ENCODE results near the gene ST8SIA1. TPM values are rescaled to one million over a fixed set of nuclear protein-coding genes. Genes with fewer than 3 reads are reported as not detected.

Gene ST8SIA1
- total RNA-seq, 1 experiment from 2014 or later = not detected

DNA sequence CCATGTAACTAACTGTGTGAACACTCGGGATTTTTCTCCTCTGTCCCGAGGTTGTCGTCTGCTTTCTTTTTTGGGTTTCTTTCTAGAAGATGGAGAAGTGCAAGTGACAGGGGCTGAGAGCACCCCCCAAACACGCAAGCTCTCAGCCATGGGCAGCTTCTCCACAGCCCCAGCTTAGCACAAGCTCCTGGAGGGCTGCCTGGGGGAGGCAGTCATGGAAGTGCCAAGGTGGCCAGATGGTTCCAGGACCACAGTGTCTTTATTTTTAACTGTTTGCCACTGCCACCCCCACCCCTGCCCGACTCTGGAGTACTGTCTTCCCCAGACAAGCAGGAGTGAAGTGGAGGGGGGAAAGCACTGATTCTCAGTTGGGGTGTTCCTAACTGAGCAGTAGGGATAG lies 58.2 kb downstream of the ST8SIA1 start:
- H3K9ac ChIP-seq (ENCODE audit: low read length) = no peak overlapping the region
- no peak overlapping the region; the same call in 1 of the 2 replicates for H3K4me3 ChIP-seq (ENCODE audit: low read length)
- DNase-seq = no peak
- H3K27me3 ChIP-seq (ENCODE audit: low read length) = no peaks in the 10 kb centered on the region
- ChIA-PET POLR2A (ENCODE audit: unreplicated experiment) (interaction anchor here (0.6 kb wide), 2 partner anchors 42 to 632 kb away, joined by 5 to 7 read pairs; no protein-coding TSS in a partner anchor), CTCF (no interaction called here)
- H4K20me1 ChIP-seq (ENCODE audit: low read length) = no peaks in the 10 kb centered on the region
- H3K27ac ChIP-seq (ENCODE audit: low read length) = peak overlapping the region; percentile 64
- H3K9me3 ChIP-seq (ENCODE audit: low read length) = no peaks in the 10 kb centered on the region
- intact Hi-C loops (cut with micrococcal nuclease) = loop anchor here (10.0 kb wide), 1 partner anchor 138 kb away; no protein-coding TSS in a partner anchor
- H3K4me2 ChIP-seq (ENCODE audit: low read length) = peak overlapping the region; percentile 64; the same call in 1 of the 2 replicates
- no peaks in the 10 kb centered on the region for H3K36me3 ChIP-seq (ENCODE audit: low read depth, low read length)
- no peaks in the 10 kb centered on the region for H3K79me2 ChIP-seq (ENCODE audit: low read length)
- no TSS peak for BruUV-seq (replicated peaks)
- H2AFZ ChIP-seq (ENCODE audit: low read length) = no peak overlapping the region
- peaks cover 13% of the 10 kb centered on the region for H3K4me1 ChIP-seq (ENCODE audit: insufficient read depth, low read length)
- H3K9me2 ChIP-seq (replicated peaks; ENCODE audit: low read length) = no peaks in the 10 kb centered on the region
- ATAC-seq = no peak
- TF ChIP-seq EZH2 (IDR thresholded peaks at IDR 0.05; ENCODE audit: low read length, unreplicated experiment) (no peak), EZH2phosphoT487 (IDR thresholded peaks at IDR 0.05; ENCODE audit: borderline replicate concordance, low read length) (no peak)
- TF ChIP-seq, protein P1, sequence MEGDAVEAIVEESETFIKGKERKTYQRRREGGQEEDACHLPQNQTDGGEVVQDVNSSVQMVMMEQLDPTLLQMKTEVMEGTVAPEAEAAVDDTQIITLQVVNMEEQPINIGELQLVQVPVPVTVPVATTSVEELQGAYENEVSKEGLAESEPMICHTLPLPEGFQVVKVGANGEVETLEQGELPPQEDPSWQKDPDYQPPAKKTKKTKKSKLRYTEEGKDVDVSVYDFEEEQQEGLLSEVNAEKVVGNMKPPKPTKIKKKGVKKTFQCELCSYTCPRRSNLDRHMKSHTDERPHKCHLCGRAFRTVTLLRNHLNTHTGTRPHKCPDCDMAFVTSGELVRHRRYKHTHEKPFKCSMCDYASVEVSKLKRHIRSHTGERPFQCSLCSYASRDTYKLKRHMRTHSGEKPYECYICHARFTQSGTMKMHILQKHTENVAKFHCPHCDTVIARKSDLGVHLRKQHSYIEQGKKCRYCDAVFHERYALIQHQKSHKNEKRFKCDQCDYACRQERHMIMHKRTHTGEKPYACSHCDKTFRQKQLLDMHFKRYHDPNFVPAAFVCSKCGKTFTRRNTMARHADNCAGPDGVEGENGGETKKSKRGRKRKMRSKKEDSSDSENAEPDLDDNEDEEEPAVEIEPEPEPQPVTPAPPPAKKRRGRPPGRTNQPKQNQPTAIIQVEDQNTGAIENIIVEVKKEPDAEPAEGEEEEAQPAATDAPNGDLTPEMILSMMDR (conservative IDR thresholded peaks at IDR 0.05; ENCODE audit: low read depth, low read length) = no peak
- H3F3A ChIP-seq (ENCODE audit: low read length, unreplicated experiment) = no peaks in the 10 kb centered on the region

DNA sequence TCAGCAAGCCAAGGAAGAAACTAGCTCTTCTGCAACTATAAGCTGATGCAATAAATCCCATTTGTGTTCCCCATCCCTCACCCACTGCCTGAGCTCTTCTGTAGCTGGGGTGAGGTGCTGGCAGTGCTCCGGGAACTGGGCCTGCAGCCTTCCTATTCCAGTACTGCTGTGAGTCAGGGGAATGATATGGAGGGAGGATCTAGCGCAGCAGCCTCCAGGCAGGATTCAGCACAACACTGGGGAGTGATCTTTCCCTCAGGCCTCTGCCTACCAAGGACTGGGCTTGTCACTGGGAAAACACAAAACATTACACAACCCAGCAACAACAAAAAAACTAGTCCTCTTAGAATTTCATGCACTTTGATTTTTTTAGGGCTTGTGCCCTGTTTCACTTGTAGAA lies 58.7 kb downstream of the ST8SIA1 start:
- Histone ChIP-seq H4K20me1 (ENCODE audit: low read length) (no peaks in the 10 kb centered on the region), H3K27me3 (ENCODE audit: low read length) (no peaks in the 10 kb centered on the region), H3K27ac (ENCODE audit: low read length) (peak overlapping the region; percentile 64), H3K9ac (ENCODE audit: low read length) (no peak overlapping the region), H3K9me2 (replicated peaks; ENCODE audit: low read length) (no peaks in the 10 kb centered on the region), H3K4me3 (ENCODE audit: low read length) (no peak overlapping the region; the same call in 1 of the 2 replicates), H3K4me2 (ENCODE audit: low read length) (peak overlapping the region; percentile 64), H3F3A (ENCODE audit: low read length, unreplicated experiment) (no peaks in the 10 kb centered on the region), H3K4me1 (ENCODE audit: insufficient read depth, low read length) (peaks cover 13% of the 10 kb centered on the region), H3K9me3 (ENCODE audit: low read length) (no peaks in the 10 kb centered on the region), H2AFZ (ENCODE audit: low read length) (no peak overlapping the region), H3K79me2 (ENCODE audit: low read length) (no peaks in the 10 kb centered on the region), H3K36me3 (ENCODE audit: low read depth, low read length) (no peaks in the 10 kb centered on the region)
- BruUV-seq (replicated peaks) = no TSS peak
- intact Hi-C loops (cut with micrococcal nuclease) = loop anchor here (10.0 kb wide), 1 partner anchor 139 kb away; no protein-coding TSS in a partner anchor
- ATAC-seq = peak; percentile 100
- ChIA-PET POLR2A (ENCODE audit: unreplicated experiment) (interaction anchor here (0.6 kb wide), 2 partner anchors 42 to 632 kb away, joined by 5 to 7 read pairs; no protein-coding TSS in a partner anchor), CTCF (no interaction called here)
- peak; percentile 95 for DNase-seq
- TF ChIP-seq EZH2 (IDR thresholded peaks at IDR 0.05; ENCODE audit: low read length, unreplicated experiment) = no peak
- TF ChIP-seq, protein P1 (conservative IDR thresholded peaks at IDR 0.05; ENCODE audit: low read depth, low read length) = no peak
- no peak for TF ChIP-seq EZH2phosphoT487 (IDR thresholded peaks at IDR 0.05; ENCODE audit: borderline replicate concordance, low read length)

DNA sequence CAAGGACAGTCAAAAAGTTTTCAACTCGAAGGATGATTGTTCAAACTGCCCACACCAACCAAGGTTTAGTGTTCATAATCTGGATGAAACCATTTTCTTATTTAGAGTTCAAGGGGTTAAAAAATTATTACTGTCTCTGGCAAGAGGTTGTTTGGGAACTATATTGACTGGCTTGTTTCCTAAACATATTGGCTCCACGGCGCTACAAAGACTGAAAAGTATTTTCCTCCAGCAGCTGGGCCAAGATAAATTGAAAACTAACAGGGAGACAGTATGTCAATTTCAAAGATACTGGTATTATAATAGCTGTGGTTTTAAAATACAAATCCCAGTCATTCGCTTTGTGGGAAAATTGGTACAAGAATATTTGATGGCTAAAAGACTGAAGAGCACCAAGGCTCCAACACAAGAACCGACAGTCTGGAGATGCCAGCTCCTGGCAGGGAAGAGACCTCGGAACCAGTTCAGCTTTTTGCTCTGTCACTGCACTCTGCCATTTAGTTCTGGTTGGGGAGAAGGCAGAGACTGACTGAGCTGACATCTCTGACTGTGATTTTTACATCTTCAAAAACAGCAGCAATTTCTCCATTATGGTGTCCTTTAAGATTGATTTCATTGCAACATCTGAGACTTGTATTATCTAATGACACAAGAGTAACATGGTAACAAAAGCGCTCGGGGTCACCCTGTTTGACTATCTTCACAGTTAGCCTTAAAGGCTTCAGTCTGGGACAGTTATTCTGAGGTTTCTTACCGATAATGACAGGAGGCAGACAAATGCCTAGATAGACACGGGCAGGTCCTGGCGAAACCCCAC lies 62.0 kb downstream of the ST8SIA1 start:
- POLR2A ChIA-PET (ENCODE audit: unreplicated experiment) = no interaction called here
- Histone ChIP-seq H3K27me3 (ENCODE audit: low read length) (no peaks in the 10 kb centered on the region), H3K79me2 (ENCODE audit: low read length) (no peaks in the 10 kb centered on the region), H3K4me1 (ENCODE audit: insufficient read depth, low read length) (peaks cover 13% of the 10 kb centered on the region), H3K36me3 (ENCODE audit: low read depth, low read length) (no peaks in the 10 kb centered on the region), H3K9me2 (replicated peaks; ENCODE audit: low read length) (no peaks in the 10 kb centered on the region), H3K27ac (ENCODE audit: low read length) (no peak overlapping the region), H3K4me2 (ENCODE audit: low read length) (no peak overlapping the region), H2AFZ (ENCODE audit: low read length) (no peak overlapping the region), H3K4me3 (ENCODE audit: low read length) (no peak overlapping the region), H3F3A (ENCODE audit: low read length, unreplicated experiment) (no peaks in the 10 kb centered on the region), H3K9ac (ENCODE audit: low read length) (no peak overlapping the region), H4K20me1 (ENCODE audit: low read length) (no peaks in the 10 kb centered on the region), H3K9me3 (ENCODE audit: low read length) (no peaks in the 10 kb centered on the region)
- no TSS peak for BruUV-seq (replicated peaks)
- DNase-seq (no peak), ATAC-seq (no peak)
- TF ChIP-seq EZH2phosphoT487 (IDR thresholded peaks at IDR 0.05; ENCODE audit: borderline replicate concordance, low read length) = no peak
- TF ChIP-seq, protein P1 (conservative IDR thresholded peaks at IDR 0.05; ENCODE audit: low read depth, low read length) = no peak
- no peak for TF ChIP-seq EZH2 (IDR thresholded peaks at IDR 0.05; ENCODE audit: low read length, unreplicated experiment)
- intact Hi-C loops (cut with micrococcal nuclease) = loop anchor here (10.0 kb wide), 1 partner anchor 142 kb away; no protein-coding TSS in a partner anchor
- CTCF ChIA-PET = no interaction called here

Data from PC-3 (cell line).